Activated CD8-positive, alpha-beta memory T cell treated with anti-CD3 and anti-CD28 coated beads, Interleukin-2, amount 50 U/mL, for 24 hours (primary cell): Measurements from ENCODE around the gene SPTLC2.
"Not testable (repeated sequence)": the region's sequence is repeated elsewhere in the genome, so short reads cannot be mapped to it uniquely, and the experiment has no call there.

Experiments used
- DNase-seq: peaks from one replicate; pipeline ENCODE4 v3.0.0-alpha.2; 2020; ENCODE audit errors: extremely low read depth

The SPTLC2 gene

GRCh38 chr14:77589099-77589498 is 27.3 kb downstream of the SPTLC2 start:
- DNase-seq = no peak

- DNase-seq = not testable (repeated sequence)
These were observed 27.9 kb downstream of the SPTLC2 start for GRCh38 chr14:77588411-77589025.

- DNase-seq = no peak
These were observed 31.1 kb downstream of the SPTLC2 start for GRCh38 chr14:77585385-77585784.

- DNase-seq = no peak
These were observed 31.6 kb downstream of the SPTLC2 start for GRCh38 chr14:77584809-77585208.

GRCh38 chr14:77583657-77584056 is 32.8 kb downstream of the SPTLC2 start:
- DNase-seq = no peak

GRCh38 chr14:77582511-77582910 is 33.9 kb downstream of the SPTLC2 start:
- DNase-seq = no peak

- no peak for DNase-seq
These were observed 35.4 kb downstream of the SPTLC2 start for GRCh38 chr14:77580964-77581505.

GRCh38 chr14:77580477-77580876 is 36.0 kb downstream of the SPTLC2 start:
- no peak for DNase-seq

GRCh38 chr14:77579780-77580179 is 36.7 kb downstream of the SPTLC2 start:
- DNase-seq = no peak

GRCh38 chr14:77579065-77579464 is 37.4 kb downstream of the SPTLC2 start:
- no peak for DNase-seq

GRCh38 chr14:77574446-77575115 is 41.9 kb downstream of the SPTLC2 start:
- no peak for DNase-seq

GRCh38 chr14:77573964-77574363 is 42.5 kb downstream of the SPTLC2 start:
- DNase-seq = no peak

GRCh38 chr14:77570706-77571268 is 45.6 kb downstream of the SPTLC2 start:
- no peak for DNase-seq

- DNase-seq = no peak
These were observed 50.5 kb downstream of the SPTLC2 start for GRCh38 chr14:77565994-77566305.

- no peak for DNase-seq
These were observed 51.0 kb downstream of the SPTLC2 start for GRCh38 chr14:77565289-77565993.

GRCh38 chr14:77562681-77563080 is 53.8 kb downstream of the SPTLC2 start:
- DNase-seq = no peak

GRCh38 chr14:77561881-77562280 is 54.6 kb downstream of the SPTLC2 start:
- DNase-seq = no peak

GRCh38 chr14:77559381-77559780 is 57.1 kb downstream of the SPTLC2 start:
- DNase-seq = no peak

GRCh38 chr14:77557391-77557790 is 59.0 kb downstream of the SPTLC2 start:
- DNase-seq = no peak

GRCh38 chr14:77556946-77557345 is 59.5 kb downstream of the SPTLC2 start:
- DNase-seq = no peak

GRCh38 chr14:77554816-77555599 is 61.4 kb downstream of the SPTLC2 start:
- no peak for DNase-seq

GRCh38 chr14:77554207-77554606 is 62.2 kb downstream of the SPTLC2 start:
- DNase-seq = no peak
